Nucleus accumbens (tissue), 56 donors: ENCODE measurements around the gene MCM5.
A peak's percentile ranks its signal among the peaks of the same experiment; 100 is the strongest.
"Not testable (repeated sequence)": the region's sequence is repeated elsewhere in the genome, so short reads cannot be mapped to it uniquely, and the experiment has no call there.

ENCODE experiments used
- DNase-seq, 56 donors: peaks; one replicate each; lab custom pipeline; 2025; lab: John Stamatoyannopoulos, UW

MCM5 gene

GRCh38 chr22:35465109-35465701 is 65.3 kb downstream of the MCM5 start:
- peak in 4 of 56 donors; percentile 11 to 27 (median 18) for DNase-seq

GRCh38 chr22:35467681-35468434 is 67.9 kb downstream of the MCM5 start:
- peak in 49 of 56 donors; percentile 6 to 87 (median 65) for DNase-seq

GRCh38 chr22:35470903-35471321 is 71.0 kb downstream of the MCM5 start:
- no peak for DNase-seq

GRCh38 chr22:35471566-35471965 is 71.6 kb downstream of the MCM5 start:
- DNase-seq: not testable (repeated sequence)

- no peak for DNase-seq
Measured at GRCh38 chr22:35472488-35472887, 72.5 kb downstream of the MCM5 start.

- DNase-seq: no peak
Measured at GRCh38 chr22:35473971-35474370, 74.0 kb downstream of the MCM5 start.
